ENCODE results near the gene KLK2.

DNA sequence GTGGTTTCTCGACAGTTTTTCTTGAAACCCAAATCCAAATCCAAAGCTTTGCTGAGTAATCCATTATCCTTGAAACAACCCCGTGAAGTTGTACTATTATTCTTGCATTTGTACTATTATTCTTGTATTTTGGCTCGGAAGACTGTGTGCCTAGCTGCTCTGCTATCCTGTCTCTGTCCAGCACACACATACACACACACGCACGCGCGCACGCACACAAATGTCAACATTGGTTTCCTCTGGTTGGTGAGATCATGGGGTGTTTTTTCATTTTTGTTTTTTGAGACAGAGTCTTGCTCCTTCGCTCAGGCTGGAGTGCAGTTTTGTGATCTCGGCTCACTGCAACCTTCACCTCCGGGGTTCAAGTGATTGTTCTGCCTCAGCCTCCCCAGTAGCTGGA, 52.9 kb downstream of the KLK2 start:
- TF ChIP-seq, protein P1, sequence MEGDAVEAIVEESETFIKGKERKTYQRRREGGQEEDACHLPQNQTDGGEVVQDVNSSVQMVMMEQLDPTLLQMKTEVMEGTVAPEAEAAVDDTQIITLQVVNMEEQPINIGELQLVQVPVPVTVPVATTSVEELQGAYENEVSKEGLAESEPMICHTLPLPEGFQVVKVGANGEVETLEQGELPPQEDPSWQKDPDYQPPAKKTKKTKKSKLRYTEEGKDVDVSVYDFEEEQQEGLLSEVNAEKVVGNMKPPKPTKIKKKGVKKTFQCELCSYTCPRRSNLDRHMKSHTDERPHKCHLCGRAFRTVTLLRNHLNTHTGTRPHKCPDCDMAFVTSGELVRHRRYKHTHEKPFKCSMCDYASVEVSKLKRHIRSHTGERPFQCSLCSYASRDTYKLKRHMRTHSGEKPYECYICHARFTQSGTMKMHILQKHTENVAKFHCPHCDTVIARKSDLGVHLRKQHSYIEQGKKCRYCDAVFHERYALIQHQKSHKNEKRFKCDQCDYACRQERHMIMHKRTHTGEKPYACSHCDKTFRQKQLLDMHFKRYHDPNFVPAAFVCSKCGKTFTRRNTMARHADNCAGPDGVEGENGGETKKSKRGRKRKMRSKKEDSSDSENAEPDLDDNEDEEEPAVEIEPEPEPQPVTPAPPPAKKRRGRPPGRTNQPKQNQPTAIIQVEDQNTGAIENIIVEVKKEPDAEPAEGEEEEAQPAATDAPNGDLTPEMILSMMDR (IDR thresholded peaks at IDR 0.05), result no peak
- TF ChIP-seq POLR2A (IDR thresholded peaks at IDR 0.05) (no peak), POLR2AphosphoS5 (IDR thresholded peaks at IDR 0.05) (no peak)

Measured in gastroesophageal sphincter (tissue), 3 donors.